LNCaP clone FGC (cell line): ENCODE results near the gene NFKBIE.

Experiments used
- DNase-seq: peaks from one replicate; pipeline ENCODE4 v3.0.0-alpha.2; 2011; ENCODE audit warnings: low read depth
- H3K4me3 ChIP-seq: 2 replicates; pipeline ENCODE4 v1.5.1; 2011; ENCODE audit warnings: mild to moderate bottlenecking, low read depth, low read length, control low read depth
- TF ChIP-seq, protein P1 (sequence below): IDR thresholded peaks from 2 replicates; pipeline ENCODE4 v1.5.1; 2012; ENCODE audit warnings: mild to moderate bottlenecking; ENCODE audit not compliant: control insufficient read depth, insufficient read depth; ENCODE audit errors: extremely low read depth

The NFKBIE gene

DNA sequence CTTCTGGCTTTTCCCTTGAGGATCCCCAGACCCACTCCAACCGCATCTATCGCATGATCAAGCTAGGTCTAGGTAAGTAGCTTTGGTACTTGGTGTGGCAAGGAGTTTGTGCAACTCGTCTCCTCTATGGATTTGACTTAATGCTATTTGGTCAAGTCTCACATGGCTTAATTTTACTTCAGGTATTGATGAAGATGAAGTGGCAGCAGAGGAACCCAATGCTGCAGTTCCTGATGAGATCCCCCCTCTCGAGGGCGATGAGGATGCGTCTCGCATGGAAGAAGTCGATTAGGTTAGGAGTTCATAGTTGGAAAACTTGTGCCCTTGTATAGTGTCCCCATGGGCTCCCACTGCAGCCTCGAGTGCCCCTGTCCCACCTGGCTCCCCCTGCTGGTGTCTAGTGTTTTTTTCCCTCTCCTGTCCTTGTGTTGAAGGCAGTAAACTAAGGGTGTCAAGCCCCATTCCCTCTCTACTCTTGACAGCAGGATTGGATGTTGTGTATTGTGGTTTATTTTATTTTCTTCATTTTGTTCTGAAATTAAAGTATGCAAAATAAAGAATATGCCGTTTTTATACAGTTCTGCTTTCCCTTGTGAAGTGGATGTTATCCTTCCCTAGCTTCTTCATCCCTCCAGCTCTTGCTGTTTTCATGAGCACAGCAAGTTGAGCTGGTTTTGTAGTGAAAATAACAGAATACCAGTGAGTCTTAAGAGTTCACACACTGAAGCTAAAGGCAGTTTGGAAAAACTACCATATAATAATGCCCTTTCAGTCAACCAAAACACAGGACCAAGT is 11.8 kb downstream of the NFKBIE start:
- DNase-seq = no peak

DNA sequence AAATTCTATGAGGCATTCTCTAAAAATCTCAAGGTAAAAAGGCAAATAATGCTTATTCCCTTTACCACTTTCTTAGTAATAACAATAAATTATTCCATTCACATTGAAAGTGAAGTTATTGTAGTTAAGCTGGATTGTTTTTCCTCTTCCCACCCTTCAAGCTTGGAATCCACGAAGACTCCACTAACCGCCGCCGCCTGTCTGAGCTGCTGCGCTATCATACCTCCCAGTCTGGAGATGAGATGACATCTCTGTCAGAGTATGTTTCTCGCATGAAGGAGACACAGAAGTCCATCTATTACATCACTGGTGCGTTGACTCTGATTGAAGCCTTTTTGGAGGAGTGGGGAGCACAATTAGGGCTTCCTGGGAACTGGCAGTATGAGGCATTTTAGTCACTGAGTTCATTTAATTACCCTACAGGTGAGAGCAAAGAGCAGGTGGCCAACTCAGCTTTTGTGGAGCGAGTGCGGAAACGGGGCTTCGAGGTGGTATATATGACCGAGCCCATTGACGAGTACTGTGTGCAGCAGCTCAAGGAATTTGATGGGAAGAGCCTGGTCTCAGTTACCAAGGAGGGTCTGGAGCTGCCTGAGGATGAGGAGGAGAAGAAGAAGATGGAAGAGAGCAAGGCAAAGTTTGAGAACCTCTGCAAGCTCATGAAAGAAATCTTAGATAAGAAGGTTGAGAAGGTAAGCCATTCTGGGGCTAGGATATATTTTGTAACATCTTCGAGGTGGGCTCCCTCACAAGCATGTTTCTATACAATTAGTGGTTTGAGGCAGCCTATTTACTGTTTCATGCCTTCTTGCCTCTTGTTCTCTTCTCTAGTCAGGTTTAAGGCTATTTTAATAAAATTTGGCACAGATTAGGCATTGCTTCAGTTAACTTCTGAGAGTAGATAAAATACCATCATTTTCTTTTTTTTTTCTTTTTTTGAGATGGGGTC is 13.5 kb downstream of the NFKBIE start:
- DNase-seq = no peak
- TF ChIP-seq, protein P1, sequence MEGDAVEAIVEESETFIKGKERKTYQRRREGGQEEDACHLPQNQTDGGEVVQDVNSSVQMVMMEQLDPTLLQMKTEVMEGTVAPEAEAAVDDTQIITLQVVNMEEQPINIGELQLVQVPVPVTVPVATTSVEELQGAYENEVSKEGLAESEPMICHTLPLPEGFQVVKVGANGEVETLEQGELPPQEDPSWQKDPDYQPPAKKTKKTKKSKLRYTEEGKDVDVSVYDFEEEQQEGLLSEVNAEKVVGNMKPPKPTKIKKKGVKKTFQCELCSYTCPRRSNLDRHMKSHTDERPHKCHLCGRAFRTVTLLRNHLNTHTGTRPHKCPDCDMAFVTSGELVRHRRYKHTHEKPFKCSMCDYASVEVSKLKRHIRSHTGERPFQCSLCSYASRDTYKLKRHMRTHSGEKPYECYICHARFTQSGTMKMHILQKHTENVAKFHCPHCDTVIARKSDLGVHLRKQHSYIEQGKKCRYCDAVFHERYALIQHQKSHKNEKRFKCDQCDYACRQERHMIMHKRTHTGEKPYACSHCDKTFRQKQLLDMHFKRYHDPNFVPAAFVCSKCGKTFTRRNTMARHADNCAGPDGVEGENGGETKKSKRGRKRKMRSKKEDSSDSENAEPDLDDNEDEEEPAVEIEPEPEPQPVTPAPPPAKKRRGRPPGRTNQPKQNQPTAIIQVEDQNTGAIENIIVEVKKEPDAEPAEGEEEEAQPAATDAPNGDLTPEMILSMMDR = no peak
- H3K4me3 ChIP-seq = no peak overlapping the region

More for the DNA sequence above, 11.8 kb downstream of the NFKBIE start:
- H3K4me3 ChIP-seq = no peak overlapping the region
- TF ChIP-seq, protein P1 = peak; percentile 33; the same call in 1 of the 2 replicates

DNA sequence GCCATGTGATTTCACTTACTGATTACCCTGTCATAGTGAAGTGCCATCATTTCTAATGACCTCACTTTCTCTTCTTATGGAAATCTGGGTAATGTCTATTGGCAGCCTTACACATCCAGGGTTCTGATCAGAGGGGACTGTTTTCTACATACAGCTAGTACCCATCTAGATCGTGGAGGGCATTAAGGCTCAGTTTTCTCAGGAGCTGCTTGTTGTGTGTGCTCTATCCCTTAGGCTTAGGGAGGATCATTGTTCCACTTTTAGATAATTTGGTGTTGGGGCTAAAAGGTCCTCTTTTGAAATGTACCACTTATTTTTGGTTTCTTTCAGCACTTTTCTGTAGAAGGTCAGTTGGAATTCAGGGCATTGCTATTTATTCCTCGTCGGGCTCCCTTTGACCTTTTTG is 14.6 kb downstream of the NFKBIE start:
- H3K4me3 ChIP-seq = no peak overlapping the region
- no peak for DNase-seq
- TF ChIP-seq, protein P1 = no peak

DNA sequence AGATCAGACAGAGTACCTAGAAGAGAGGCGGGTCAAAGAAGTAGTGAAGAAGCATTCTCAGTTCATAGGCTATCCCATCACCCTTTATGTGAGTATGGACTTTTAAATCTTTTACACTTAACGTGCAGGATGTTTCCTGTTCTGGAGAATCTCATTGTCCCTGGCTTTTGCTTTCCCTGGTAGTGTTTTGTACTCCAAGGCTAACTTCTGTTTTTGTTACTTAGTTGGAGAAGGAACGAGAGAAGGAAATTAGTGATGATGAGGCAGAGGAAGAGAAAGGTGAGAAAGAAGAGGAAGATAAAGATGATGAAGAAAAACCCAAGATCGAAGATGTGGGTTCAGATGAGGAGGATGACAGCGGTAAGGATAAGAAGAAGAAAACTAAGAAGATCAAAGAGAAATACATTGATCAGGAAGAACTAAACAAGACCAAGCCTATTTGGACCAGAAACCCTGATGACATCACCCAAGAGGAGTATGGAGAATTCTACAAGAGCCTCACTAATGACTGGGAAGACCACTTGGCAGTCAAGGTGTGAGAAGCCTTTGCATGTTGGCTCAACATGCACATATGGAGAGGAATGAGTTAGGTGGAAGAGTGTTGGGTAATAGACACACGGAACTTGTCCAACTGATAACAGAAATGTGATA is 15.2 kb downstream of the NFKBIE start:
- H3K4me3 ChIP-seq = no peak overlapping the region

DNA sequence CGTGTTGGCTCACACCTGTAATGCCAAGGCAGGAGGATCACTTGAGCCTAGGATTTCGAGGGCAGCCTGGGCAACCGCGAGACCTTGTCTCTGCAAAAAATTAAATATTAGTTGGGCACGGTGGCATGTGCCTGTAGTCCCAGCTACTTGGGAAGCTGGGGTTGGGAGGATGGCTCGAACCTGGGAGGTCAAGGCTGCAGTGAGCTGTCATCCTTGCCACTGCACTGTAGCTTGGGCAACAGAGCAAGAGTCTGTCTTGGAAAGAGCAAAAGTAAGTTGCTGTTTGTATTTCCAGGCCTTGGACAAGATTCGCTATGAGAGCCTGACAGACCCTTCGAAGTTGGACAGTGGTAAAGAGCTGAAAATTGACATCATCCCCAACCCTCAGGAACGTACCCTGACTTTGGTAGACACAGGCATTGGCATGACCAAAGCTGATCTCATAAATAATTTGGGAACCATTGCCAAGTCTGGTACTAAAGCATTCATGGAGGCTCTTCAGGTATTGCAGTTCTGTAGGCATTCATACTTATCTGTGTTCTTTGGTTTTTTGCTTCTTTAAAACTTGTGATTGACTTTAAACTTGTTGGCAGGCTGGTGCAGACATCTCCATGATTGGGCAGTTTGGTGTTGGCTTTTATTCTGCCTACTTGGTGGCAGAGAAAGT is 16.1 kb downstream of the NFKBIE start:
- no peak for DNase-seq
- peak overlapping the region; percentile 93 for H3K4me3 ChIP-seq
- TF ChIP-seq, protein P1 = no peak

More for the DNA sequence above, 15.2 kb downstream of the NFKBIE start:
- no peak for DNase-seq
- TF ChIP-seq, protein P1 = no peak

DNA sequence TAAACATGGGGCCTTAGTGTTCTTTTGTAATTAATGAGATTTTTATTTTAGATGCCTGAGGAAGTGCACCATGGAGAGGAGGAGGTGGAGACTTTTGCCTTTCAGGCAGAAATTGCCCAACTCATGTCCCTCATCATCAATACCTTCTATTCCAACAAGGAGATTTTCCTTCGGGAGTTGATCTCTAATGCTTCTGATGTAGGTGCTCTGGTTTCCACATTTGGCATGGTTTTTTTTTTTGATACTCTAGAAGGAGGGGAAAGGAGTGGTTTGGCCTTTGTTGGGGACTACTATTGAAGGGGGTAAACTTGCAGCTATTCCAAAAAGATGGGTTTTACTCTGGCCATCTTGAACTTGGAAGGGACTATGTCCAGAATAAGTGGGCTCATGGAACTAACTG is 16.8 kb downstream of the NFKBIE start:
- TF ChIP-seq, protein P1 = no peak
- H3K4me3 ChIP-seq = peak overlapping the region; percentile 93
- DNase-seq = no peak
